SKM-1 treated with dmso at 0.1 percent for 144 hours (cell line): ENCODE results near the gene TMEM63A.
"Not testable (repeated sequence)": the region's sequence is repeated elsewhere in the genome, so short reads cannot be mapped to it uniquely, and the experiment has no call there.

Experiments
- DNase-seq: peaks from one replicate; lab custom pipeline; 2025; ENCODE audit not compliant: unreplicated experiment; lab: John Stamatoyannopoulos, UW

TMEM63A gene

DNA sequence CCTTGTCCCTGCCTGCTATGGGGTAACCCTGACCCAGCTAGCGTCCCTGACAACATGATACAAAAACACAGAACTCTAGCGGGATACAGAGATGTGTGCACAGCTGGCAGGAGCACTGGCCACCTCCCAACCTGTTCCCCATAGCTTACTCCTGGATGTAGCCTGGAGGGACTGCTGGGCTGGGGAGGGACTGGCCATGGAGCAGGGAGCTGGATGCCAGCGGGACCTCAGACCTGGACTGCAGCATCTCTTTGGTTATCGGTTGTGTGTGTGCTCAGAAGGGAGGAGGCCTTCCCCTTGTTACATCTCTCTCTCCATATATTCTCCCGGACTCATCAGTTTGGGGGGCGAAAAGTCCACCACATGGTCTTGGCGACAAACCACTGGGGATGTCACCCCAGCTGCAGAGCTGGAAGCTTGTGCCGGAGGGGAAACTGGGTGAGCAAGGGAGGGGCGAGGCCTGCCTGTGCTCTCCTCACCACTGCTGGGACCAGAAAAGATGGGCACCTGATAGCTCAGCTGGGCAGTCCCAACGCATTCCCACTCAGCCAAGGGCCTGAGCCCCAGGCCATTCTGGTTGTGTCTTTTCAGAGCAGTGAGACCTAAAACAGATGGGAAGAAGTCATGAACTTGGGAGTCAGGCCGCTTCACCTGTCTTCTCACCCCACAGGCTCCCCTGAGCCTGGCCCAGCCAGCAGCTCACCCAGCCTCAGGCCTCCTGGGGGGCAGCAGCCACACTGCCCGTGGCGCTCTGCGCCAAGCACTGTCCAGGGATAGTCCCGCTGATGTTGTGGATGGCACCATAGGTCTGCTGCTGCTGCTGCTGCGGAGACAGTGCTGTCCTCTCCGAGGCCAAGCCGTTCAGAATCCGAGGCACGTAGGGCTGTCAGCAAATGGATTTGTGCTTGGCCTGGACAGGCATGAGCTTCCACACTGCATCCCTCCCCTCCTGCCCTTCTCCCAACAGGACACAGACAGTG is 35.6 kb downstream of the TMEM63A start:
- no peak for DNase-seq

DNA sequence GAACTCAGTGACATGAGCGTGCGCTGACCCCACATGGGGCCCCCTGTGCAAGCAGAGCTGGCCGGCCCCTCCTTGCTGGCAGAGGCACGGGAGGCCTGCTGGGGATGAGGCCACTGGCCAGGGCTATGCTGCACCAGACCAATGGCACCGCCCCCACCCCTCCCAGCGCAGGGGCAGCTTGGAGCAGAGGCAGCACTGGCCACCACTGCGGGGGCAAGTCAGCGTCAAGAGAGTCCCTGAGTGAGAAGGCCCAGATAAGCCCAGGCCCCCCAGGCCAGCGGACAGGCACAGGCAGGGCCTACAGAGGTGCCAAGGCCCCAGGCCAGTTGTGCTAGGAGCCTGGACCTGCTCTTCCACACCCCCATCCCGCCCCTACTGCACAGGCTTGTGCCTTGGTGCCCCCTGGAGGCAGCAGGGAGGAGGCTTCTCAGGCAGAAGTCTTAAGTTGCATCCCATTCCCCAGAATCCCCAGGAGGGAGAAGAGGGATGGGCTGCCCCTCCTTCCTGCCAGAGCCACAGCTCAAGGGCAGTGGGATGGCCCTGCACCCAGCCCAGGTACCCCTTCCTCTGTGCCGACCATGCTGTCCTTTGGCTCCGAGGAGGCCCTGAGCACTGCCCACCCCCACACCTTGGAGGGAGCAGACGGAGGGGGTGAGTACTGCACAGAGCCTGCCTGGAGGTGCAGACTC is 36.5 kb downstream of the TMEM63A start:
- DNase-seq: peak; percentile 44

DNA sequence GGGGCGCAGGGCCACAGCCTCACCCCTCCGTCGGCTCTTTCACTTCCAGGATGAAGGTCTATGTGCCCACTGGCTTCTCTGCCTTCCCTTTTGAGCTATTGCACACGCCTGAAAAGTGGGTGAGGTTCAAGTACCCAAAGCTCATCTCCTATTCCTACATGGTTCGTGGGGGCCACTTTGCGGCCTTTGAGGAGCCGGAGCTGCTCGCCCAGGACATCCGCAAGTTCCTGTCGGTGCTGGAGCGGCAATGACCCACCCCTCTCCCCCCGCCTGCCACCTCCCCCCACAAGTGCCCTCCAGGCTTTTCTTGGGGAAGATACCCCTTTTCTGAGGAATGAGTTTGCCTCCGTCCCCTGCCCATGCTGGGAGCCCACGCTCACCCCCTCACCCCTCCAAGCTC is 37.1 kb downstream of the TMEM63A start:
- no peak for DNase-seq

DNA sequence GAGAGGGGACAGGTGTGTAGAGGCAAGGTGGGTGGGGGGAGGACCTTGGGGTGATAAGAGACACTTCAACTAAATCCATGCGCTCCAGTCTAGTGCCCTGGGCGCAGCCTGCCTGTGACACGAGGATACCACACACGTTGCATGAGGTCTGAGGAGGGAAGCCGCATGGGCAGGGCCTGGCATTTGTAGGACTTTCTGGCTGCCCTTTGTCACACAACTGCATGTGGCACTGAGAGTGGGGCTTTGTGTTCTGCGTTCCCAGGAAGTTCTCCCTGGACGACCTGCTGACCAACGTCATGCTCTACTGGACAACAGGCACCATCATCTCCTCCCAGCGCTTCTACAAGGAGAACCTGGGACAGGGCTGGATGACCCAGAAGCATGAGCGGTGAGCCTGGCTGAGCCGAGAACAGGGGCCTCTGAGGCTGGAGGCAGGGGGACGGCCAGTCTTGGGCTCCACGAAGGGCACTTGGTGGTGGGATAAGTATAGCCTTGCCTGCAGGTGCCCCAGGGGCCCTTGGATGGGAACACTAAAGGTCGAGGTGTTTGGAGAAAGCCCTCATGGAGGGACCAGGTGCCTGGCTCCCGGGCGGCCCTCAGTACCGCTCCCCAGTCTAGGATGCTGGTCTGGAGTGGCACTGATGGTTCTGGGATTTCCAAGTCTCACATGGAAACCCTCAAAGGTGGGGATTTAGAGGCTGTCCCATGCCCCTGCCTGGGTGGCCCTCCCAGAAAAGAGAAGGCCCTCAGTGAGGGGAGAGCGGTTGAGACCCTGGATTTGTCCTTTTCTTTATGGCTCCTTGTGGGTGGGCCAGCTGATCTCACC is 37.7 kb downstream of the TMEM63A start:
- DNase-seq: no peak

DNA sequence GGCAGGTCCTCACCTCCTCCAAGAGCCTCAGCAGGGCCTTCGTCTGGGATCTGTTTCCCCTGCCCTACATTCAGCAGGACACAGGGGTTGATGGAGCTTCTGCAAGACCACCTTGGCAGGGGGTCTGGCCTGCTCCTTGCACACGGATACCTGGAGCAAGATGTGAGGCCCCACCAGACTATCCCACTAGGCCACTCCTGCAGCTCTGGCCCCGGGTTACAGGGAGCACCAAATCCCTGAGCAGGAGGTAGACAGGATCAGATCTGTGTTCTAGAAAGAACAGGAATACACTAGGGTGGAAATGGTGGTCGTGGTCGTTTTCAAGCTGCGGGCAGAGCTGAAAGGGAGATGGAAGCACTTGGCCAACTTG is 38.8 kb downstream of the TMEM63A start:
- no peak for DNase-seq

DNA sequence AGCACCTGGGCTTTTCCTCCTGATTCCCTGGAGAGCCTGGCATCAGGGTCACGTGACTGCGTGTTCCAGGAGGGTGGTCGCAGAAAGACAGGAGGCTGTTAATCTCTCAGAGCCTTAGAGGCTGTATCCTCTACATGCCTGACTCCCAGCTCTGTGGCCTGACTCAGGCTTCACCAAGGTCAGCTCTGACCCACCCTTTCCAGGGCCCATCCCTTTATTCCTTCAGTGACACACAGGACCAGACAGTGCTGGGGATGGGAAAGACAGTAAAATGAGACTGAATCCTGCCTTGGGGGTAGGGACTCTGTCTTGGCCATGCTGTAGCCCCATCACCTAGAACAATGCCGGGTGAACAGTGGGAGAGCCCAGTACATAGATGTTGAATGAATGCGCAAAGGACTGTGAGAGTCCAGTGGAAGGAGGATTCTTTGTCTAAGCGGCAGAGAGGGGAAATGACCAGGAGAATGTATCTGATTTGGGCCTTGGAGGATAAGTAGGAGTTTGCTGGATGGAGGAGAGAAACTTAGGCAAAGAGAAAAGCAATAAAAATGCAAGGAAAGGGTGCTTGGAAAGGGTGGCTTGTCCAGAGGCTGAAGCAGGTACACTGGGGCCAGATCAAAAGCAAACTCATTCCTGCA is 39.3 kb downstream of the TMEM63A start:
- DNase-seq: no peak

DNA sequence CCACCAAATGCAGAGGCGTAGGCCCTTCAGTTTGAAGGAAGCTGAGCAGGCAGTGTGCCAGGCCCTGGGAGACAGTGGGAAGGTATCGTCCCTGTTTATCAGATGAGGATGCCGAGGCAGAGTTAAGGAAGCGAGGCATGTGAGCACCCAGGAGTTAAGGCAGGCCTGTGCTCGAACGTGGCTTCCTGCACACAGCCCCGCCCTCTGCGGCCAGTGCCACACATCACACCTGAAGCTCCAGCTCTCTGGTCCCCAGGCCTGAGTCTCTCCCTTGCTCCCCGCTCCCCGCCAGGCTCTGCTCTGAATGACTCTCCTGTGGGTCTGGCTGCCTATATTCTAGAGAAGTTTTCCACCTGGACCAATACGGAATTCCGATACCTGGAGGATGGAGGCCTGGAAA is 40.1 kb downstream of the TMEM63A start:
- DNase-seq: no peak

DNA sequence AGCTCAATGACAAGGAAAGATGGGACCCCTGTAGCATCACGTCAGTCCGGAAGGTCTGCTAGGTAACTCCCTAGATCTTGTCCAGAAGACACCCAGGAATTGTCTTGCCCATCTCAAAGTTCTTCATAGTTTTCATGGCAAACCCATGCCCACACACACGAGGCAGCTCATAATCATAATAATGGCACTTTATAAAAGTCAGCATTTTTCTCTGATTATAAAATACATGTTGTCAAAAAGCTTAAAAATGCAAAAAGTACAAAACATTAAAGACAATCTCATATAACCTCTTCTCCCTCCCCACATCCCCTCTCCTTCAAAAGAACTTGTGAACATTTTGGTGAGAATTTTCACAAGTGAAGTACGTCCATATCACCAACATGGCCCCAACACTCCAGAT is 41.5 kb downstream of the TMEM63A start:
- DNase-seq: no peak

DNA sequence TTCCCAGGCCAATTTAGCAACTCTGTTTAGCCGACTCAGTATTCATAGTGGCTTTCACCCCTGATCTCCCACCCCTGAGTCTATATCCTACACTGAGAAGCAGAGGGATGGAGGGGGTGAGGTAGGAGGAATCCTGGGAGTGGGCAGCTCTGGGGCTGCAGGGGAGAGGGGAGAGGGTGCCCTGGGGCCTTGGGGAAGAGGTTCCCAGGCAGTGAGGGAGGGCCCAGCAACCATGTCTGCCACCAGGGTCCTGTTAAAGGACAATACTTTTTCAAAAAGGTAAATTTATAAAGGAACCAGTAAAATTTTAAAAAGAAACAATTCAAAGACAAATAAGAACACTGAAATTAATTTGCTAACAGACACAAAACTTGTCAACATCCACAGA is 42.0 kb downstream of the TMEM63A start:
- no peak for DNase-seq

DNA sequence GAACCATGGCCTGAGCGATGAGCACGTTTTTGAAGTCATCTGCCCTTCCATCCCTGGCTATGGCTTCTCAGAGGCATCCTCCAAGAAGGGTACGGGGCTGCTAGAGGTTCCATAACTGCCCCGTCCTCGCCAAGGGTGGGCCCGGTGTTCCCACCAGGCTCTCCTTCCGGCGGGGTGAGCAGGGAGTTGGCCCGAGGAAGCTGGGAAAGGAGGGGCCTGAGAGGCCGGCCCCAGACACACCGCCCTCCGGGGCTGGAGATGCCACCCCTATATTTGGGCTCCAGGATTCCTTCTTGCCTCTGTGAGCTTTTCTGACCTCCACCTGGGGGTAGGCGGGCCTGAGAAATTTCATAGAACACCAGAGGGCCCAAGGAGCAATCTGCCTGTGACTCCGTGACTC is 43.4 kb downstream of the TMEM63A start:
- DNase-seq: no peak

DNA sequence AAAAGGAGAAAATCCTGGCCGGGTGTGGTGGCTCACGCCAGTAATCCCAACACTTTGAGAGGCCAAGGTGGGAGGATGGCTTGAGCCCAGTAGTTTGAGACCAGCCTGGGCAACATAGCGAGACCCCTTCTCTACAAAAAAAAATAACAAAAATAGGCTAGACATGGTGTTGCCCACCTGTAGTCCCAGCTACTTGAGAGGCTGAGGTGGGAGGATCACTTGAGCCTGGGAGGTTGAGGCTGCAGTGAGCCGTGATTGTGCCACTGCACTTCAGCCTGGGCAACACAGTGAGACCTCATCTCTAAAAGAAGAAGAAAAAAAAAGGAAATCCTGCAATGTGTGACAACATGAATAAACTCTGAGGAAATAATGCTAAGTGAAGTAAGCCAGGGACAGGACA is 45.9 kb downstream of the TMEM63A start:
- not testable (repeated sequence) for DNase-seq

DNA sequence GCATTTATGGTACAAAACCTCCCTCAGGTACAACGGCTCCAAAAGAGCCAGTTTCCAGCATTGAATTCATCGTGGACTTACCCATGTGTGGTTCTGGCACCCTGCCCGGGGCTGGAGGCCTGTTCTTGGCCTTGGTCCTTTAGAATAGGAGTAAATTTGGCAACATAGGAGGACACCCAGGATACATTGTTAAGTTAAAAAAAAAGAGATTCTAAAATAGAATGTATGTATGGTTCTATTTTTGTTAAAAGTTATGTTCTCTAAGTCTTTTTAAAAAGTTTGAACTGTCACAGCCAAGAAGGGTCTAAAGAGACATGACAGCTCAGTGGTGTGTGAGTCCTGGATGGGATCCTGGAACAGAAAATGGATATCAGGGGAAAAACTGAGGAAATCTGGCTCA is 46.3 kb downstream of the TMEM63A start:
- DNase-seq: no peak

DNA sequence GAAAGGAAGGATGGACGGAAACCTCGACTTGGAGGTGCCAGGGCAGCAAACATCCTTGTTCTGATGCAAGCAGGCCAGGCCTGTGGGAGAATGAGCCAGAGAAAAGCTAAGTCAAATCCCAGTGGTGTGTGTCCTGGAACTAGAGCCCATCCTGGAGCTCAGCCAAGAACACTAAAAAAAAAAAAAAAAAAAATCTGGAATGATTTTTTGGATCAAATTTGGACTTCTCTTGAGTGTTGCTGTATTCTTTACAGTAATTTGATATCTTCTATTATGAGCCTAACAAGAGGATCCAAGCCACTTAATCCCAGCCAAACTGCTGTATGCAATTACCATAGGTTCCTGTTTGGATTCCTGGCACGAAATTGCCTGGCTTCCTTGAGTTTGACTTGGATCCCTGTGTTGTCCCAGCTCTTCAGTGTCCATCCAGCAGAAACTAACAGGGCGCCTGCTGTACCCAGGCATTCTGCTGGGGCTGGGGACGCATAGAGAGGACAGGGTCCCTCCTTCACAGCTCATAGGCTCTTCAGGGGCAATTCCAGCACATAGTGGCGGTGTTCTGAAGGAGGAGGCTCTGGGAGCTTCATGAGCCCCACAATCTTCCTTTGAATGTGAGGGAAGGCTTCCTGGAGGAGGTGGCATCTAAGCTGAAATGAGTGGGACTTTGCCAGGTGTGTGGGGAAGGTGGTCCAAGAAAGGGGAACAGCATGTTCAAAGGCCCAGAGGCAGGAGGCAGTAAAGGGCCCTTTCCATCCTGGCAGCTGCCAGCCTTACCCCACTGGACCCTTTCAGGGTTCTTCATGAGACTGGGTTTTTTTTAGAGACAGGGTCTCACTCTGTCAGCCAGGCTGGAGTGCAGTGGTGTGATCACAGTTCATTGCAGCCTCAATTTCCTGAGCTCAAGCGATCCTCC is 47.5 kb downstream of the TMEM63A start:
- DNase-seq: no peak

DNA sequence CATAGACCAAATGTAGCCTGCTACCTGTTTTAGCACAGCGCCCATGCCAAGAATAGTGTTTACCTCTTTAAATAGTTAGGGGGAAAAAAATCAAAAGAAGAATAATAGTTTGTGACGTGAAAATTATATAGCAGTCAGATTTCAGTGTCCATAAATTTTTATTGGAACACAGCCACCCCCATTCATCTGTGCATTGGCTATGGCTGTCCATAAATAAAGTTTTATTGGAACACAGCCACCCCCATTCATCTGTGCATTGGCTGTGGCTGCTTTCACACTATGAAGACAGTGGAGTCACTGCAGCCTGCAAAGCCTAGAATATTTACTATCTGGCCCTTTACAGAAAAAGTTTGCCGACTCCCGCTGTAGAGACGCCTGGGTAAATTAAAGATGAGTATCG is 51.3 kb downstream of the TMEM63A start:
- no peak for DNase-seq

DNA sequence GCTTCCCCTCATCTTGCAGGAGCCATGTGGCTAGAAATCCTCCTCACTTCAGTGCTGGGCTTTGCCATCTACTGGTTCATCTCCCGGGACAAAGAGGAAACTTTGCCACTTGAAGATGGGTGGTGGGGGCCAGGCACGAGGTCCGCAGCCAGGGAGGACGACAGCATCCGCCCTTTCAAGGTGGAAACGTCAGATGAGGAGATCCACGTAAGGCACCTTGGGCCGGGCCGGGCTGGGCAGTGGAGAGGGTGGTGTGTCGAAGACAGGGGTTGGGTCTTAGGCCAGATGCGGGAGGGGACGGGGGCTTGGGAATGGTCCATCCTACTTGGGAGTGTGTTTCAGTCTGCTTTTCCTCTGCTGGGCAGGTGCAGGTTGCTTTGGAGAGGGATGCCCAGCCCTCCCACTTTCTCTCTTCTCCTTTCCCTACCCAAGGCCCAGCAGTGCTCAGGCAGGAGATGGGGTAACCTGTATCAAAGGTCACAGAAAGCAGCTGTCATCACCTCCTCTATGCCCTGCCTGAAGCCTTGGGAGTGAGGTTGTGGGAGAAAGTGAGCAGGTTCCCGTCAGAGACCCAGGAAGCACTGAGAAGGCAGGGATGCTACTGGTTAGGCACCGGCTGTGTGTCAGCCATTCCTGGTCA is 53.4 kb downstream of the TMEM63A start:
- DNase-seq: no peak

DNA sequence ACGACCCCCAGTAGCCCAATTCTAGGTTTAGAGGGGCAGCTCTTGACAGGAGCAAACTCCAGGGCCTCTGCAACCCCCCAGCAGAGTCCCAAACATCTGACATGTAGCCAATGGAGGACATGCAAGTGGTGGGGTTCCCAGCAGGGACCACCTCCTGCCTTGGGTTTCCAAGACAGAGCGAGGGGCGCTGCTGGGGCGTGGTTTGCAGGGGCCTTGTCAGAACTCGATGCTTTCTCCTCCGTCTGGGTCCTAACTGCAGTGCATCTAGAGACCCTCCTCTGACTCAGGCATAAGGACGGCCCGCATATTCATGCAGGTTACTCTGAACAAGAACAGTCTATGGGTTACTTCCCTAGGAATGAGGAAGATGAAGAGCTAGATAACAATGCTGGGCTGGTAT is 55.1 kb downstream of the TMEM63A start:
- DNase-seq: no peak

DNA sequence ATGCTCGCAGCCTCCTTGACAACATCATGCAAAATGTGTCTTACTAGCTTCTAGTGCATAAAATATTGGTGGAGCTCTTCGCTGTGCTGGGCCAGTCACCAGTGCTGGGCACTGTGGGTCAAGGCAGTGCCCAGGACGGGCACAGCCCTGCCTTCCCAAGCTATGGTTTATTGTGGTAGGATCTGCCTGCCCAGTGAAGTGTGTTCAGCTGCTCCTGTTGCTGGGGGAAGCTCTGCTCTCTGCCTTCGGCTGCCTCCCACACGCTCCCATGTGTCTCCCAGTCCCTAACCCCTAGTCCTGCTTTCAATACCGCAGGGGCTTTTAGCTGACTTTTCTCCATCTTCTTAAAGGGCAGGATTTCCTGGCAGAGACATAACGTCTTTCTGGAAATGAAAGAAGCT is 56.6 kb downstream of the TMEM63A start:
- no peak for DNase-seq

DNA sequence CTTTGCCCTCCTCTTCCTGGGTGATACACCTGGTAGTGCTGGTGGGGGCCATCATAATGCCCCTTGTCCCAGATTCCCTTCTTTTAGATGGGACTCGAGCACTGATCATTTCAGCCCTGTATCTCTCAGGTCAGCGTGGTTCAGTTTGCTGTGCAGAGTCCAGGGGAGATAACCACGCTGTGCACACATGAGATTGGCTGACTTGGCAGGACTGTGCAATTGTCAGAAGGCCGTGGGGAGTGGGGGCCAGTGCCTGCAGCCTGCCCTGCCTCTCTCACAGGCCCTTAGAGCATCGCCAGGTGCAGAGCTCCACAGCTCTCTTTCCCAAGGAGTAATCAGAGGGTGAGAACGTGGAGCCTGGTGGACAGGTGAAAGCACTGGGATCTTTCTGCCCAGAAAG is 57.1 kb downstream of the TMEM63A start:
- no peak for DNase-seq

DNA sequence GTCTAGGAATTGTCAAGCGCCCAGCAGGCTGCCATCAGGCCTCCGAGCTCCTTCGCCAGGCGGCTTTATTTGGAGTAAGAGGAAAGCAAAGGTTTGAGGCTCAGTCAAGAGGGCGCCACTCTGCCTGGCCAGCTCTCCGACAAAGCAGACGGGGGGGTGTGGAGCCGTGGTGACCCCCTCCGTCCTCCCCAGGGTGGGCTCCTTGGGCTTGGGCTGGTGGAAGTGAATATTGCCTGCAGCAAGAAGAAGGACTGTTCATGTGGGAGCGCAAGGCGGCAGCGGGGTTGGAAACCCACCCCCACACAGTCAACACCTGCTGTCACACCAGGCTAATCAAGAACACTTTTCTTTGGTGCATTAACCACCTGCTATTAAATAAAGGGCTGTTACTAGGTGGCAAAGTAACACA is 57.6 kb downstream of the TMEM63A start:
- no peak for DNase-seq
